Endodermal cell (in vitro differentiated cells): ENCODE results near the gene CD33. TPM values are rescaled to one million over a fixed set of nuclear protein-coding genes. Genes with fewer than 3 reads are reported as not detected.

Source experiments
- DNase-seq: peaks from one replicate; pipeline ENCODE4 v3.0.0-alpha.2; 2017
- H3K27ac ChIP-seq: 2 replicates; pipeline ENCODE4 v1.5.1; 2013; ENCODE audit warnings: mild to moderate bottlenecking, low read depth, low read length, moderate library complexity
- H3K27me3 ChIP-seq: 2 replicates; pipeline ENCODE4 v1.6.1; 2013; ENCODE audit warnings: mild to moderate bottlenecking, low read length, moderate library complexity; ENCODE audit not compliant: insufficient read depth, control insufficient read depth, poor library complexity, severe bottlenecking
- H3K36me3 ChIP-seq: 2 replicates; pipeline ENCODE4 v1.7.0; 2013; ENCODE audit warnings: mild to moderate bottlenecking, low read length, moderate library complexity; ENCODE audit not compliant: control insufficient read depth, insufficient read depth
- H3K4me1 ChIP-seq: one replicate; pipeline ENCODE4 v1.7.0; 2013; ENCODE audit warnings: low read length; ENCODE audit not compliant: control insufficient read depth, insufficient read depth
- H3K4me3 ChIP-seq: 2 replicates; pipeline ENCODE4 v1.5.1; 2013; ENCODE audit warnings: mild to moderate bottlenecking, low read length, moderate library complexity
- H3K9ac ChIP-seq: 2 replicates; pipeline ENCODE4 v1.6.1; 2013; ENCODE audit warnings: mild to moderate bottlenecking, low read length, moderate library complexity; ENCODE audit not compliant: poor library complexity, severe bottlenecking; ENCODE audit errors: extremely low read depth
- H3K9me3 ChIP-seq: 2 replicates; pipeline ENCODE4 v1.6.1; 2013; ENCODE audit warnings: mild to moderate bottlenecking, low read length, moderate library complexity; ENCODE audit not compliant: control insufficient read depth
- H3K27ac Mint-ChIP-seq: 2 replicates; pipeline ENCODE4 v1.8.0; 2020; ENCODE audit warnings: mixed read lengths
- H3K27me3 Mint-ChIP-seq: 2 replicates; pipeline ENCODE4 v1.8.0; 2021; ENCODE audit warnings: mild to moderate bottlenecking, mixed read lengths; ENCODE audit not compliant: insufficient read depth
- H3K36me3 Mint-ChIP-seq: 2 replicates; pipeline ENCODE4 v1.8.0; 2020; ENCODE audit warnings: low read depth, mixed read lengths
- H3K4me1 Mint-ChIP-seq: 2 replicates; pipeline ENCODE4 v1.8.0; 2020; ENCODE audit warnings: mixed read lengths
- H3K4me3 Mint-ChIP-seq: 2 replicates; pipeline ENCODE4 v1.8.0; 2020; ENCODE audit warnings: mild to moderate bottlenecking, moderate library complexity, mixed read lengths
- H3K9me3 Mint-ChIP-seq: 2 replicates; pipeline ENCODE4 v1.8.0; 2020; ENCODE audit warnings: mild to moderate bottlenecking, mixed read lengths
- CTCF ChIP-seq: fragments of 200-600 bp; sonication (generic); conservative IDR thresholded peaks from 2 replicates; pipeline ENCODE4 v1.5.0; 2021; ENCODE audit warnings: antibody characterized with exemption, mild to moderate bottlenecking
- WGBS, 2 experiments: methylation state at CpG; one replicate each; pipeline versions ENCODE4 v1.1.5 to v1.1.7; 2013; ENCODE audit warnings: missing lambda C conversion rate in 2 of 2, mixed read lengths in 1 of 2; ENCODE audit not compliant: insufficient coverage in 1 of 2, insufficient read length in 1 of 2; 5-methylcytosine and 5-hydroxymethylcytosine counted together
- total RNA-seq, 2 donors: library from RNA; stranded (reverse); fragmentation: NEBNext Ultra II Directional in 1 of 2; extraction: Animal tissue kit (Norgen Biotek cat#: 25700) in 1 of 2; gene quantifications; 2 replicates in 1 of 2; 3 replicates in 1 of 2; pipeline ENCODE4 v1.2.1, GENCODE V29; 2021

Gene CD33
- total RNA-seq, 2 donors from 2014 or later, result not detected

- H3K27ac ChIP-seq, result no peak overlapping the region
- Mint-ChIP-seq H3K4me1 (no peaks in the 10 kb centered on the region), H3K4me3 (no peak overlapping the region), H3K36me3 (no peaks in the 10 kb centered on the region), H3K27me3 (peaks cover 18% of the 10 kb centered on the region), H3K9me3 (no peaks in the 10 kb centered on the region), H3K27ac (no peak overlapping the region)
- H3K27me3 ChIP-seq, result no peaks in the 10 kb centered on the region
- no peak for DNase-seq
- WGBS, 2 experiments, result 80 to 90% methylated on average over 2 to 3 of the region's 3 CpGs
- H3K4me3 ChIP-seq, result no peak overlapping the region
- H3K9ac ChIP-seq, result no peak overlapping the region
- H3K4me1 ChIP-seq, result no peaks in the 10 kb centered on the region
- H3K36me3 ChIP-seq, result no peaks in the 10 kb centered on the region
- H3K9me3 ChIP-seq, result no peaks in the 10 kb centered on the region
- no peak for TF ChIP-seq CTCF
These were observed 21.0 kb upstream of the CD33 start for GRCh38 chr19:51203916-51204315.

- Histone ChIP-seq H3K27me3 (no peaks in the 10 kb centered on the region), H3K36me3 (no peaks in the 10 kb centered on the region), H3K9me3 (no peaks in the 10 kb centered on the region), H3K4me1 (no peaks in the 10 kb centered on the region), H3K4me3 (no peak overlapping the region), H3K9ac (no peak overlapping the region), H3K27ac (no peak overlapping the region)
- WGBS, 2 experiments, result 78 to 94% methylated on average over 5 to 6 of the region's 6 CpGs
- no peaks in the 10 kb centered on the region for H3K36me3 Mint-ChIP-seq
- H3K9me3 Mint-ChIP-seq, result no peaks in the 10 kb centered on the region
- no peak overlapping the region for H3K4me3 Mint-ChIP-seq
- TF ChIP-seq CTCF, result no peak
- peaks cover 19% of the 10 kb centered on the region for H3K27me3 Mint-ChIP-seq
- no peak for DNase-seq
- no peaks in the 10 kb centered on the region for H3K4me1 Mint-ChIP-seq
- H3K27ac Mint-ChIP-seq, result no peak overlapping the region
These were observed 20.6 kb upstream of the CD33 start for GRCh38 chr19:51204321-51204720.

- Mint-ChIP-seq H3K27ac (no peak overlapping the region), H3K4me3 (no peak overlapping the region), H3K36me3 (no peaks in the 10 kb centered on the region), H3K9me3 (no peaks in the 10 kb centered on the region), H3K27me3 (peaks cover 16% of the 10 kb centered on the region), H3K4me1 (no peaks in the 10 kb centered on the region)
- DNase-seq, result no peak
- Histone ChIP-seq H3K9me3 (no peaks in the 10 kb centered on the region), H3K27me3 (no peaks in the 10 kb centered on the region), H3K9ac (no peak overlapping the region), H3K4me1 (no peaks in the 10 kb centered on the region), H3K36me3 (no peaks in the 10 kb centered on the region), H3K4me3 (no peak overlapping the region), H3K27ac (no peak overlapping the region)
- WGBS, 2 experiments, result 85 to 90% methylated on average over 1 to 2 of the region's 2 CpGs
- no peak for TF ChIP-seq CTCF
These were observed 17.1 kb upstream of the CD33 start for GRCh38 chr19:51207747-51208146.
